Hepatocyte (in vitro differentiated cells): Measurements from ENCODE around the gene EGLN1. TPM values are rescaled to one million over a fixed set of nuclear protein-coding genes. Genes with fewer than 3 reads are reported as not detected.

ENCODE experiments used
- DNase-seq: peaks from one replicate; pipeline ENCODE4 v3.0.0-alpha.2; 2016; ENCODE audit warnings: low spot score
- H2AFZ ChIP-seq: fragments of 200-600 bp; sonication (generic); 2 replicates; pipeline ENCODE4 v1.6.0; 2016; ENCODE audit warnings: antibody characterized with exemption, mild to moderate bottlenecking
- H3K27ac ChIP-seq: fragments of 200-600 bp; sonication (generic); 2 replicates; pipeline ENCODE4 v1.5.1; 2016; ENCODE audit warnings: mild to moderate bottlenecking
- H3K27me3 ChIP-seq: fragments of 200-600 bp; sonication (generic); 2 replicates; pipeline ENCODE4 v1.6.1; 2016
- H3K36me3 ChIP-seq: fragments of 200-600 bp; sonication (generic); replicated peaks from 2 replicates; pipeline ENCODE4 v1.5.1; 2016; ENCODE audit warnings: low read depth; ENCODE audit not compliant: insufficient read depth
- H3K4me1 ChIP-seq: fragments of 200-600 bp; sonication (generic); 2 replicates; pipeline ENCODE4 v1.5.1; 2016; ENCODE audit warnings: mild to moderate bottlenecking, moderate library complexity; ENCODE audit not compliant: insufficient read depth
- H3K4me2 ChIP-seq: fragments of 200-600 bp; sonication (generic); 2 replicates; pipeline ENCODE4 v1.6.0; 2016
- H3K4me3 ChIP-seq: fragments of 200-600 bp; sonication (generic); 2 replicates; pipeline ENCODE4 v1.5.1; 2016; ENCODE audit warnings: mild to moderate bottlenecking
- H3K79me2 ChIP-seq: fragments of 200-600 bp; sonication (generic); 2 replicates; pipeline ENCODE4 v1.6.0; 2017; ENCODE audit warnings: mild to moderate bottlenecking
- H3K9me2 ChIP-seq: fragments of 200-600 bp; sonication (generic); replicated peaks from 2 replicates; pipeline ENCODE4 v1.6.0; 2017; ENCODE audit warnings: mild to moderate bottlenecking; ENCODE audit not compliant: insufficient read depth
- H3K9me3 ChIP-seq: fragments of 200-600 bp; sonication (generic); 2 replicates; pipeline ENCODE4 v1.5.1; 2016; ENCODE audit warnings: low read depth, mild to moderate bottlenecking
- H4K20me1 ChIP-seq: fragments of 200-600 bp; sonication (generic); 2 replicates; pipeline ENCODE4 v1.6.0; 2016; ENCODE audit warnings: mild to moderate bottlenecking; ENCODE audit not compliant: insufficient read depth, poor library complexity, severe bottlenecking
- CTCF ChIP-seq: fragments of 200-600 bp; sonication (generic); IDR thresholded peaks from 2 replicates; pipeline ENCODE4 v1.5.1; 2016; ENCODE audit warnings: antibody characterized with exemption, mild to moderate bottlenecking; ENCODE audit not compliant: poor library complexity
- EZH2 ChIP-seq: fragments of 200-600 bp; sonication (generic); IDR thresholded peaks from 2 replicates; pipeline ENCODE4 v1.6.1; 2016; ENCODE audit warnings: antibody characterized with exemption, mild to moderate bottlenecking, borderline replicate concordance
- EZH2phosphoT487 ChIP-seq: fragments of 200-600 bp; sonication (generic); IDR thresholded peaks from one replicate; pipeline ENCODE4 v1.6.1; 2018; ENCODE audit warnings: antibody characterized with exemption, mild to moderate bottlenecking, low read depth, moderate library complexity; ENCODE audit not compliant: unreplicated experiment, severe bottlenecking
- WGBS: methylation state at CpG from one replicate; pipeline ENCODE4 v1.1.6; 2016; ENCODE audit warnings: low lambda C conversion rate; ENCODE audit errors: missing lambda C conversion rate; 5-methylcytosine and 5-hydroxymethylcytosine counted together
- polyA plus RNA-seq: library from polyadenylated mRNA; unstranded; fragments of >200 nt; fragmentation: Nextera tagmentation; extraction: Ambion mirVana; gene quantifications from 2 replicates; pipeline ENCODE4 v1.2.1, GENCODE V29; 2016
- total RNA-seq: library from RNA; depleted of rRNA; stranded (reverse); fragments of >200 nt; gene quantifications from 2 replicates; pipeline ENCODE4 v1.2.3, GENCODE V29; 2014

Gene EGLN1
- total and polyA plus RNA-seq, 2 experiments from 2014 or later = 20.5 to 36.5 TPM

- Histone ChIP-seq H3K27me3 (no peaks in the 10 kb centered on the region), H3K79me2 (peaks cover 84% of the 10 kb centered on the region), H3K27ac (no peak overlapping the region), H3K9me2 (no peaks in the 10 kb centered on the region), H4K20me1 (peaks cover 25% of the 10 kb centered on the region), H3K9me3 (no peaks in the 10 kb centered on the region), H3K4me1 (peaks cover 9% of the 10 kb centered on the region), H3K4me3 (no peak overlapping the region), H2AFZ (no peak overlapping the region), H3K36me3 (no peaks in the 10 kb centered on the region), H3K4me2 (no peak overlapping the region)
- WGBS = 68% methylated on average over 2 of the region's 2 CpGs
- no peak for TF ChIP-seq EZH2
- TF ChIP-seq EZH2phosphoT487 = no peak
- TF ChIP-seq CTCF = no peak
- DNase-seq = no peak
Observed at GRCh38 chr1:231390071-231390470, 32.0 kb downstream of the EGLN1 start.

GRCh38 chr1:231387770-231388669 lies 34.1 kb downstream of the EGLN1 start:
- Histone ChIP-seq H3K9me3 (no peaks in the 10 kb centered on the region), H3K79me2 (peaks cover 96% of the 10 kb centered on the region), H3K27ac (no peak overlapping the region), H3K36me3 (no peaks in the 10 kb centered on the region), H3K4me3 (no peak overlapping the region), H3K4me1 (peaks cover 11% of the 10 kb centered on the region), H4K20me1 (peaks cover 16% of the 10 kb centered on the region), H3K27me3 (no peaks in the 10 kb centered on the region), H2AFZ (no peak overlapping the region), H3K9me2 (no peaks in the 10 kb centered on the region), H3K4me2 (no peak overlapping the region)
- no peak for TF ChIP-seq CTCF
- no peak for TF ChIP-seq EZH2
- no peak for TF ChIP-seq EZH2phosphoT487
- WGBS = 95% methylated on average over 5 of the region's 5 CpGs
- no peak for DNase-seq

GRCh38 chr1:231386466-231386865 lies 35.6 kb downstream of the EGLN1 start:
- Histone ChIP-seq H3K27me3 (no peaks in the 10 kb centered on the region), H3K9me3 (no peaks in the 10 kb centered on the region), H2AFZ (no peak overlapping the region), H3K4me1 (peaks cover 12% of the 10 kb centered on the region), H3K27ac (no peak overlapping the region), H4K20me1 (peaks cover 21% of the 10 kb centered on the region), H3K79me2 (peaks cover 94% of the 10 kb centered on the region), H3K9me2 (no peaks in the 10 kb centered on the region), H3K4me3 (no peak overlapping the region), H3K4me2 (no peak overlapping the region), H3K36me3 (no peaks in the 10 kb centered on the region)
- TF ChIP-seq CTCF = no peak
- TF ChIP-seq EZH2phosphoT487 = no peak
- TF ChIP-seq EZH2 = no peak
- no peak for DNase-seq
